MM.1S (cell line): ENCODE measurements around the gene KIF18B.

ENCODE experiments used
- CTCF ChIP-seq: fragments of 300-600 bp; sonication (generic); IDR thresholded peaks from 2 replicates; pipeline ENCODE4 v1.5.1; 2016; ENCODE audit warnings: antibody characterized with exemption, low read length, mixed read lengths
- EZH2phosphoT487 ChIP-seq: fragments of 300-600 bp; sonication (generic); IDR thresholded peaks from 2 replicates; pipeline ENCODE4 v1.6.1; 2018; ENCODE audit warnings: antibody characterized with exemption, low read length

DNA sequence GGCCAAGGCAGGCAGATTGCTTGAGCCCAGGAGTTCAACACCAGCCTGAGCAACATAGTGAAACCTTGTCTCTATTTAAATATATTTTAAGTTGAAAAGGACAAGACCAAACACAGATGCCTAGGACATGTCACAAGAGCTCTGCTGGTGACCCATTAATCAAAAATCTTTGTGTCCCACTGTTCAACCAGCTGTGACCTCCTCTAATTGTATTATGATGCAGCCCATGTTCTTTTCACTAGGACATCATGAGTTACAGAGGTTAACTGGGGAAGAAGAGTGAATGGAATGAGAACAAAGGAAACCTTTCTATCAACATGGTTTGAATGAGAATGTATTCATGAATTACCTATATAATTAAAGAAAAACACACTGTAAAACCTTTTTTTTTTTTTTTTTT lies 55.3 kb downstream of the KIF18B start:
- TF ChIP-seq EZH2phosphoT487, result no peak
- no peak for TF ChIP-seq CTCF
